ENCODE data around the gene ZNF367.
A peak's percentile ranks its signal among the peaks of the same experiment; 100 is the strongest.

- TF ChIP-seq EZH2phosphoT487 (IDR thresholded peaks at IDR 0.05; ENCODE audit: borderline replicate concordance, low read depth) (no peak), GABPA (IDR thresholded peaks at IDR 0.05; ENCODE audit: low read depth) (no peak), CTCF (IDR thresholded peaks at IDR 0.05) (no peak), TAF1 (IDR thresholded peaks at IDR 0.05; ENCODE audit: borderline replicate concordance, low read depth, low read length) (no peak), SMC3 (IDR thresholded peaks at IDR 0.05; ENCODE audit: low read depth, low read length) (no peak), RXRA (IDR thresholded peaks at IDR 0.05; ENCODE audit: borderline replicate concordance, low read depth) (no peak), POLR2AphosphoS5 (IDR thresholded peaks at IDR 0.05; ENCODE audit: low read depth, low read length) (no peak), EP300 (IDR thresholded peaks at IDR 0.05; ENCODE audit: borderline replicate concordance in 1 of 2, low read depth in 1 of 2, low read length in 1 of 2) (peak in 1 of 2 experiments; percentile 32; a peak in 1 of 4 replicates), RCOR1 (IDR thresholded peaks at IDR 0.05; ENCODE audit: low read length) (no peak; the same call in 1 of the 2 replicates), PBX3 (IDR thresholded peaks at IDR 0.05) (no peak)
Measured at GRCh38 chr9:96394832-96395496, 23.2 kb downstream of the ZNF367 start.
